ENCODE measurements around the gene CDKAL1. TPM values are rescaled to one million over a fixed set of nuclear protein-coding genes. Genes with fewer than 3 reads are reported as not detected.

Gene CDKAL1
- total and polyA plus RNA-seq, 2 of the 13 experiments (the other 11 are each of a cell fraction or from before 2014, with no cell fraction given): 9.5 to 27.7 TPM

- no peak for TF ChIP-seq ZC3H4 (CRISPR knock-in tag; IDR thresholded peaks at IDR 0.05; ENCODE audit: borderline replicate concordance)
- TF ChIP-seq ZFP62 (CRISPR knock-in tag; IDR thresholded peaks at IDR 0.05): no peak
- no peak for TF ChIP-seq MNT (IDR thresholded peaks at IDR 0.05)
- no peak for TF ChIP-seq THYN1 (CRISPR knock-in tag; IDR thresholded peaks at IDR 0.05; ENCODE audit: borderline replicate concordance, low read depth)
- 0 out of 2 replicates have a peak, but pooled peaks have one; percentile 18 for TF ChIP-seq MXD4 (CRISPR knock-in tag; IDR thresholded peaks at IDR 0.05)
- no peak for TF ChIP-seq BATF2 (CRISPR knock-in tag; IDR thresholded peaks at IDR 0.05)
- TF ChIP-seq ZNF12 (CRISPR knock-in tag; IDR thresholded peaks at IDR 0.05): 0 out of 2 replicates have a peak, but pooled peaks have one; percentile 50
- 0 out of 2 replicates have a peak, but pooled peaks have one; percentile 38 for TF ChIP-seq PPARG (CRISPR knock-in tag; conservative IDR thresholded peaks at IDR 0.05)
- TF ChIP-seq FOXA3 (CRISPR knock-in tag; IDR thresholded peaks at IDR 0.05): peak; percentile 88
- no peak for TF ChIP-seq SOX6 (IDR thresholded peaks at IDR 0.05)
- TF ChIP-seq SOX6 (CRISPR knock-in tag; IDR thresholded peaks at IDR 0.05): peak; percentile 60; the same call in 1 of the 2 replicates
- TF ChIP-seq DRAP1 (CRISPR knock-in tag; IDR thresholded peaks at IDR 0.05): 0 out of 2 replicates have a peak, but pooled peaks have one; percentile 13
- TF ChIP-seq KLF15 (CRISPR knock-in tag; IDR thresholded peaks at IDR 0.05; ENCODE audit: borderline replicate concordance): no peak
- TF ChIP-seq ZNF280D (CRISPR knock-in tag; IDR thresholded peaks at IDR 0.05): 0 out of 2 replicates have a peak, but pooled peaks have one; percentile 40
- TF ChIP-seq ZNF569 (CRISPR knock-in tag; IDR thresholded peaks at IDR 0.05; ENCODE audit: borderline replicate concordance): no peak
- no peak for TF ChIP-seq AGO2 (optimal IDR thresholded peaks at IDR 0.05; ENCODE audit: low read depth, low read length)
- TF ChIP-seq ZBTB46 (CRISPR knock-in tag; IDR thresholded peaks at IDR 0.05; ENCODE audit: borderline replicate concordance): no peak
- TF ChIP-seq GATAD2A (CRISPR knock-in tag; IDR thresholded peaks at IDR 0.05): peak; percentile 88
- peak; percentile 98 for TF ChIP-seq CEBPG (CRISPR knock-in tag; IDR thresholded peaks at IDR 0.05)
- TF ChIP-seq THAP11 (CRISPR knock-in tag; IDR thresholded peaks at IDR 0.05): peak; percentile 45; the same call in 1 of the 2 replicates
- no peak for TF ChIP-seq ZNF570 (CRISPR knock-in tag; IDR thresholded peaks at IDR 0.05; ENCODE audit: borderline replicate concordance)
- TF ChIP-seq HNRNPH1 (optimal IDR thresholded peaks at IDR 0.05; ENCODE audit: low read depth, low read length): no peak
- no peak for TF ChIP-seq NCOR1 (IDR thresholded peaks at IDR 0.05; ENCODE audit: borderline replicate concordance, low read length)
- no peak for TF ChIP-seq PITX1 (CRISPR knock-in tag; IDR thresholded peaks at IDR 0.05)
- no peak for TF ChIP-seq ZNF709 (CRISPR knock-in tag; IDR thresholded peaks at IDR 0.05)
- TF ChIP-seq SMC3 (IDR thresholded peaks at IDR 0.05; ENCODE audit: low read length): peak; percentile 44; the same call in 1 of the 2 replicates
Measured at GRCh38 chr6:20572940-20573339, 38.7 kb downstream of the CDKAL1 start (continued).
